ENCODE data around the gene TMEM198. TPM values are rescaled to one million over a fixed set of nuclear protein-coding genes. Genes with fewer than 3 reads are reported as not detected.

The TMEM198 gene
- total and polyA plus RNA-seq, 9 of the 15 experiments (the other 6 are each of a cell fraction or from before 2014, with no cell fraction given) = 0.03 to 3.8 (median 1.0) TPM

- intact Hi-C loops (cut with micrococcal nuclease) = loop anchor here (1.0 to 5.0 kb wide), 4 partner anchors 55 to 148 kb away; partner anchors contain the start of gene SLC4A3
These were observed 2.9 kb upstream of the TMEM198 start for GRCh38 chr2:219540784-219541504.

More at GRCh38 chr2:219540784-219541504, 2.9 kb upstream of the TMEM198 start:
- Histone ChIP-seq H3K27ac (ENCODE audit: extremely low read depth, low read depth, low read length) (no peak overlapping the region), H3K27me3 (ENCODE audit: control insufficient read depth in 2 of 2, insufficient read depth in 2 of 2, low read length in 2 of 2) (no peaks in the 10 kb centered on the region), H3K9ac (ENCODE audit: insufficient read depth in 1 of 2, low read depth in 2 of 2, low read length in 2 of 2) (0 out of 4 replicates have a peak overlapping the region, but pooled peaks of 1 of the 2 experiments have one; percentile 55), H3K4me3 (no peak overlapping the region), H3K4me1 (replicated peaks in 1 of 2; ENCODE audit: control insufficient read depth in 2 of 2, insufficient read depth in 2 of 2, low read length in 2 of 2) (peaks cover 0 to 73% of the 10 kb centered on the region in 2 experiments; a peak in 3 of 5 replicates), H3K4me2 (ENCODE audit: insufficient read depth, low read length) (peak overlapping the region; percentile 75), H3K9me1 (ENCODE audit: control insufficient read depth, insufficient read depth, low read length) (no peaks in the 10 kb centered on the region), H3K79me2 (ENCODE audit: control insufficient read depth, insufficient read depth, low read length) (peaks cover 17% of the 10 kb centered on the region), H3K36me3 (ENCODE audit: control insufficient read depth, insufficient read depth, low read length) (peaks cover 35% of the 10 kb centered on the region; the same call in 2 of the 3 replicates), H3K9me3 (replicated peaks; ENCODE audit: control insufficient read depth, insufficient read depth, low read depth, low read length) (no peaks in the 10 kb centered on the region), H4K20me1 (replicated peaks; ENCODE audit: control insufficient read depth, insufficient read depth, low read length) (peaks cover 14% of the 10 kb centered on the region; the same call in 1 of the 2 replicates), H2AFZ (ENCODE audit: low read depth, low read length) (no peak overlapping the region)
- no TSS peak for BruUV-seq (replicated peaks)
- WGBS (ENCODE audit: insufficient coverage, low coverage, missing lambda C conversion rate) = 86% methylated on average over 10 of the region's 12 CpGs
- POLR2A ChIA-PET = interaction anchor here (0.6 to 1.0 kb wide), 3 partner anchors 11 to 148 kb away, joined by 4 read pairs; no protein-coding TSS in a partner anchor
- CTCF ChIA-PET (ENCODE audit: low intra/inter-chr PET ratio) = interaction anchor here (0.7 to 3.8 kb wide), 6 partner anchors 61 to 184 kb away, joined by 3 to 80 read pairs (median 4); no protein-coding TSS in a partner anchor
- ATAC-seq (no peak), DNase-seq (ENCODE audit: extremely low read depth in 1 of 4, low spot score in 3 of 4) (no peak), FAIRE-seq (no peak)
- TF ChIP-seq MAFG (tag; conservative IDR thresholded peaks at IDR 0.05) (no peak), KDM1A (IDR thresholded peaks at IDR 0.05) (peak in 1 of 2 experiments; percentile 53; a peak in 2 of 4 replicates), ADNP (tag; IDR thresholded peaks at IDR 0.05) (0 out of 2 replicates have a peak, but pooled peaks have one; percentile 30), ESRRA (IDR thresholded peaks at IDR 0.05; ENCODE audit: borderline replicate concordance, low read depth) (peak; percentile 99), NFATC3 (IDR thresholded peaks at IDR 0.05) (no peak), SMARCA5 (IDR thresholded peaks at IDR 0.05) (peak; percentile 14; the same call in 1 of the 2 replicates), RCOR1 (IDR thresholded peaks at IDR 0.05; ENCODE audit: borderline replicate concordance in 1 of 2, low read depth in 2 of 2, low read length in 2 of 2) (peak in 1 of 2 experiments; percentile 33; a peak in 1 of 4 replicates), ZBTB12 (CRISPR knock-in tag; IDR thresholded peaks at IDR 0.05) (no peak), DPF2 (IDR thresholded peaks at IDR 0.05) (no peak), AFF4 (CRISPR knock-in tag; IDR thresholded peaks at IDR 0.05) (peak; percentile 38; the same call in 1 of the 2 replicates)
- in situ Hi-C loops (cut with MboI) = loop anchor here (5.0 to 10.0 kb wide), 2 partner anchors 101 to 154 kb away; no protein-coding TSS in a partner anchor

Measured in K562 (cell line).